GM12891 (cell line): ENCODE data around the gene RNF17.

Source experiments
- PAX5 ChIP-seq: IDR thresholded peaks from 2 replicates; pipeline ENCODE4 v1.6.1; 2011; ENCODE audit warnings: low read length, moderate library complexity, mild to moderate bottlenecking; ENCODE audit not compliant: insufficient read depth, severe bottlenecking
- POLR2A ChIP-seq: IDR thresholded peaks from 2 replicates; pipeline ENCODE4 v1.6.1; 2011; ENCODE audit warnings: low read depth, low read length, control low read depth
- POLR2AphosphoS5 ChIP-seq: IDR thresholded peaks from 2 replicates; pipeline ENCODE4 v1.6.1; 2011; ENCODE audit warnings: low read depth, low read length, control low read depth
- POU2F2 ChIP-seq: IDR thresholded peaks from 2 replicates; pipeline ENCODE4 v1.6.1; 2011; ENCODE audit warnings: low read depth, mild to moderate bottlenecking, control low read depth, low read length, moderate library complexity
- SPI1 ChIP-seq: IDR thresholded peaks from 2 replicates; pipeline ENCODE4 v1.6.1; 2011; ENCODE audit warnings: low read depth, low read length, control low read depth
- TAF1 ChIP-seq: IDR thresholded peaks from 2 replicates; pipeline ENCODE4 v1.6.1; 2011; ENCODE audit warnings: low read depth, low read length, control low read depth

- no peak for TF ChIP-seq TAF1
- TF ChIP-seq POLR2AphosphoS5: no peak
- TF ChIP-seq POLR2A: no peak
- no peak for TF ChIP-seq SPI1
- no peak for TF ChIP-seq PAX5
- TF ChIP-seq POU2F2: no peak
Measured at GRCh38 chr13:24744247-24744646, 19.7 kb upstream of the RNF17 start.
